NCI-H2029 (cell line): ENCODE results near the gene IDI2.
"Not testable (repeated sequence)": the region's sequence is repeated elsewhere in the genome, so short reads cannot be mapped to it uniquely, and the experiment has no call there.

Experiments
- DNase-seq: peaks from one replicate; lab custom pipeline; 2025; lab: John Stamatoyannopoulos, UW

Gene IDI2

GRCh38 chr10:1025683-1026082, at the start of gene IDI2:
TSS of gene IDI2 (minus strand) at chr10:1025859. CDS start at chr10:1024723, 1,136 bp downstream.
- no peak for DNase-seq

GRCh38 chr10:1074748-1075308, 49.2 kb upstream of the IDI2 start:
- DNase-seq = no peak

GRCh38 chr10:1074052-1074747, 48.5 kb upstream of the IDI2 start:
- no peak for DNase-seq

GRCh38 chr10:1070919-1071318, 45.3 kb upstream of the IDI2 start:
- no peak for DNase-seq

GRCh38 chr10:1068380-1069361, 43.0 kb upstream of the IDI2 start:
- DNase-seq = no peak

GRCh38 chr10:1066734-1067133, 41.1 kb upstream of the IDI2 start:
- DNase-seq = not testable (repeated sequence)

- no peak for DNase-seq
These were observed 39.2 kb upstream of the IDI2 start for GRCh38 chr10:1064964-1065247.

GRCh38 chr10:1063232-1063865, 37.7 kb upstream of the IDI2 start:
- no peak for DNase-seq

GRCh38 chr10:1061930-1062774, 36.5 kb upstream of the IDI2 start:
- DNase-seq = no peak

GRCh38 chr10:1059902-1060301, 34.2 kb upstream of the IDI2 start:
- no peak for DNase-seq

GRCh38 chr10:1058017-1058416, 32.4 kb upstream of the IDI2 start:
- DNase-seq = no peak

GRCh38 chr10:1057106-1057657, 31.5 kb upstream of the IDI2 start:
- no peak for DNase-seq

- peak; percentile 45 for DNase-seq
These were observed 30.9 kb upstream of the IDI2 start, which contains the start of gene WDR37 for GRCh38 chr10:1056326-1057105. TSS of gene WDR37 (plus strand) at chr10:1056385. CDS start at chr10:1072156, 15,771 bp downstream.

- no peak for DNase-seq
These were observed 29.0 kb upstream of the IDI2 start for GRCh38 chr10:1054684-1055083.

GRCh38 chr10:1050554-1050953, 24.9 kb upstream of the IDI2 start:
- DNase-seq = no peak

- DNase-seq = no peak
These were observed 24.5 kb upstream of the IDI2 start for GRCh38 chr10:1050145-1050544.

GRCh38 chr10:1049425-1049958, 23.8 kb upstream of the IDI2 start:
- no peak for DNase-seq

- DNase-seq = peak; percentile 96
These were observed 23.2 kb upstream of the IDI2 start, which contains the start of gene IDI1 for GRCh38 chr10:1048732-1049424. TSS of gene IDI1 (minus strand) at chr10:1049119. CDS start at chr10:1049003, 116 bp downstream.

GRCh38 chr10:1048349-1048731, 22.7 kb upstream of the IDI2 start:
- no peak for DNase-seq
